ENCODE results near the gene EDEM3.

- TF ChIP-seq CTCF (IDR thresholded peaks at IDR 0.05), result no peak
- no peak for TF ChIP-seq POLR2A (IDR thresholded peaks at IDR 0.05)
Measured at GRCh38 chr1:184684285-184685074, 70.2 kb downstream of the EDEM3 start.
